Nephron progenitor cell (in vitro differentiated cells): ENCODE data around the gene EFCC1.

ENCODE experiments used
- DNase-seq: peaks from one replicate; pipeline ENCODE4 v3.0.0; 2021
- H3K27ac Mint-ChIP-seq: 2 replicates; pipeline ENCODE4 v1.8.0; 2021; ENCODE audit warnings: mild to moderate bottlenecking, moderate library complexity, mixed read lengths
- H3K27me3 Mint-ChIP-seq: 2 replicates; pipeline ENCODE4 v1.8.0; 2021; ENCODE audit warnings: mild to moderate bottlenecking, low read depth, mixed read lengths; ENCODE audit not compliant: poor library complexity
- H3K36me3 Mint-ChIP-seq: 2 replicates; pipeline ENCODE4 v1.8.0; 2021; ENCODE audit warnings: low read depth, mixed read lengths
- H3K4me1 Mint-ChIP-seq: 2 replicates; pipeline ENCODE4 v1.8.0; 2021; ENCODE audit warnings: mixed read lengths
- H3K4me3 Mint-ChIP-seq: 2 replicates; pipeline ENCODE4 v1.8.0; 2021; ENCODE audit warnings: mild to moderate bottlenecking, moderate library complexity, mixed read lengths
- H3K9me3 Mint-ChIP-seq: 2 replicates; pipeline ENCODE4 v1.8.0; 2021; ENCODE audit warnings: mild to moderate bottlenecking, moderate library complexity, mixed read lengths
- CTCF ChIP-seq: fragments of 200-600 bp; sonication (generic); IDR thresholded peaks from 2 replicates; pipeline ENCODE4 v1.5.0; 2021; ENCODE audit warnings: antibody characterized with exemption

The EFCC1 gene

GRCh38 chr3:128996200-128996599 lies 4.9 kb upstream of the EFCC1 start:
- Mint-ChIP-seq H3K4me3 (no peak overlapping the region), H3K36me3 (no peaks in the 10 kb centered on the region), H3K27ac (no peak overlapping the region), H3K27me3 (peaks cover 65% of the 10 kb centered on the region), H3K4me1 (peaks cover 54% of the 10 kb centered on the region), H3K9me3 (peaks cover 4% of the 10 kb centered on the region)
- no peak for TF ChIP-seq CTCF
- no peak for DNase-seq

GRCh38 chr3:128996726-128997125 lies 4.4 kb upstream of the EFCC1 start:
- no peak for DNase-seq
- peaks cover 67% of the 10 kb centered on the region for H3K27me3 Mint-ChIP-seq
- H3K4me1 Mint-ChIP-seq, result peaks cover 50% of the 10 kb centered on the region
- no peak for TF ChIP-seq CTCF
- no peak overlapping the region for H3K4me3 Mint-ChIP-seq
- no peak overlapping the region for H3K27ac Mint-ChIP-seq
- H3K9me3 Mint-ChIP-seq, result peaks cover 4% of the 10 kb centered on the region
- H3K36me3 Mint-ChIP-seq, result no peaks in the 10 kb centered on the region

- H3K36me3 Mint-ChIP-seq, result no peaks in the 10 kb centered on the region
- no peak for TF ChIP-seq CTCF
- H3K4me1 Mint-ChIP-seq, result peaks cover 54% of the 10 kb centered on the region
- peaks cover 4% of the 10 kb centered on the region for H3K9me3 Mint-ChIP-seq
- DNase-seq, result no peak
- no peak overlapping the region for H3K4me3 Mint-ChIP-seq
- peaks cover 68% of the 10 kb centered on the region for H3K27me3 Mint-ChIP-seq
- no peak overlapping the region for H3K27ac Mint-ChIP-seq
Observed at GRCh38 chr3:128997486-128998133, 3.5 kb upstream of the EFCC1 start.

GRCh38 chr3:128998561-128998960 lies 2.5 kb upstream of the EFCC1 start:
- H3K4me3 Mint-ChIP-seq, result peak overlapping the region; percentile 70
- no peak for DNase-seq
- peaks cover 68% of the 10 kb centered on the region for H3K27me3 Mint-ChIP-seq

GRCh38 chr3:128999102-128999501 lies 2.0 kb upstream of the EFCC1 start:
- no peaks in the 10 kb centered on the region for H3K36me3 Mint-ChIP-seq
- H3K27ac Mint-ChIP-seq, result no peak overlapping the region
- peaks cover 71% of the 10 kb centered on the region for H3K27me3 Mint-ChIP-seq
- peak overlapping the region; percentile 70 for H3K4me3 Mint-ChIP-seq
- peaks cover 4% of the 10 kb centered on the region for H3K9me3 Mint-ChIP-seq
- TF ChIP-seq CTCF, result no peak
- no peak for DNase-seq
- H3K4me1 Mint-ChIP-seq, result peaks cover 53% of the 10 kb centered on the region

More at GRCh38 chr3:128998561-128998960, 2.5 kb upstream of the EFCC1 start:
- Mint-ChIP-seq H3K4me1 (peaks cover 54% of the 10 kb centered on the region), H3K9me3 (peaks cover 4% of the 10 kb centered on the region), H3K36me3 (no peaks in the 10 kb centered on the region), H3K27ac (no peak overlapping the region)
- no peak for TF ChIP-seq CTCF

- H3K27ac Mint-ChIP-seq, result no peak overlapping the region
- H3K36me3 Mint-ChIP-seq, result no peaks in the 10 kb centered on the region
- peaks cover 84% of the 10 kb centered on the region for H3K27me3 Mint-ChIP-seq
- TF ChIP-seq CTCF, result no peak
- peak overlapping the region; percentile 77 for H3K4me3 Mint-ChIP-seq
- peaks cover 54% of the 10 kb centered on the region for H3K4me1 Mint-ChIP-seq
- H3K9me3 Mint-ChIP-seq, result peaks cover 4% of the 10 kb centered on the region
- DNase-seq, result no peak
Observed at GRCh38 chr3:129000742-129001100, 383 bp upstream of the EFCC1 start.
